Right lung (tissue), 5 donors: ENCODE measurements around the gene VLDLR. TPM values are rescaled to one million over a fixed set of nuclear protein-coding genes. Genes with fewer than 3 reads are reported as not detected.

Source experiments
- DNase-seq, 2 donors: peaks; one replicate each; pipeline ENCODE4 v3.0.0-alpha.2; 2013
- polyA plus RNA-seq, 5 donors: library from polyadenylated mRNA; unstranded; fragments of 120-200 nt; gene quantifications; one replicate each; pipeline versions ENCODE4 v1.2.1 to v1.2.3, GENCODE V29; 2013; ENCODE audit warnings: inconsistent platforms in 1 of 5, low replicate concordance in 1 of 5; ENCODE audit not compliant: insufficient read length in 5 of 5, insufficient read depth in 1 of 5

Gene VLDLR
- polyA plus RNA-seq, 5 donors = 19.8 to 33.3 (median 29.3) TPM

DNA sequence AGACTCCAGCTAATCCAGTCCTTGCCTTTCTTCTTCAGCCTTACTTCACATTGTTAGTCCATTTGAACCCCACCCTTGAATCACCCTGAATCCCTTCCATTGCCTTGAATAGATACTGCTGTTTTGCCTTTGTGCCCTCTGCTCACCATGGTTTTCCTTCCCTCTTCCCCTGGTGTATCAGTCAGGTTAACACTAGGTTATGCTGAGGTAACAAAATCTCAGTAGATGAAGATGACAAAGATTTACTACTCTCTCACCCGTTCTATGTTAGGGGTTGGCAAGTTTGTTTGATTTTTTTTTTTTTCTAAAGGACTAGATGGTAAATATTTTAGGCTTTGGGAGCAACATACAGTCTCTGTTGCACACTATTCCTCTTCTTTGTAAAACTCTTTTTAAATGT, 3.3 kb upstream of the VLDLR start:
- DNase-seq = no peak

DNA sequence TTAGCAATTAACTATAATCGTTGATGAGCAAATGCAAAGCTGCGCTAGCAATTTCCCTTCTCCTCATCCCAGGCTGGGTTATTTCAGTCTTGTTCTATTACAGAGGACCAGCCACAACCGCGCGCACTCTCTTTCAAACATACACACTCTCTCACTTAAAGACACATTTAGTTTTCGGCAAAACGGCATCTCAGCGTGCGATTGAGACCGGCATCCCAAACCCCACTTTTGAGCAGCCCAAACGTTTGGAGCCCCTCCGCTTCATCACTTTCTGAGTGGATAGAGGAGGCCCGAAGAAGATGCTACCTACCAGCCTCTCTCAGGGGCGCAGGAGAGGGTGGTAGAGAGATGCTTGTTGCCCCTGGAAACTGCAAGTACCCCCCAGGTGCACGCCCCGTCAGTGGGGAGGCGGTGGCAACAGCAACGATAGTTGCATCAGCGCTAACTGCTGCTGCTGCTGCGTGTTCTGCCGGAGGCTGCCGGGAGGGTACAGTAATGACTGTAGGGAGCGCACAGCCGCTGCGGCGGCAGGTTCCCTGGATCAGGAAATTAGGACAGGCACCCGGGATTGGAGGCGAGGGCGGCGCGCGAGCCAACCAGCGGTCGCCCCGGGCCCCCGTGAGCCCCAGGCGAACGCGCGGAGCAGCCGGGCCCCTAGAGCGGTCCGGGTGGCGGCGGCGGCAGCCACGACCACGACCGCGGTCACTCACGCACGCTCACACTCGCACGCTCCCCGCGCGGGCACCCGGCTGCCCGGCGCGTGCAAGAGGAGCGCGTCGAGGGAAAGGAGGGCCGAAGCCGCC, 467 bp upstream of the VLDLR start:
- DNase-seq = peak; percentile 70 to 75

DNA sequence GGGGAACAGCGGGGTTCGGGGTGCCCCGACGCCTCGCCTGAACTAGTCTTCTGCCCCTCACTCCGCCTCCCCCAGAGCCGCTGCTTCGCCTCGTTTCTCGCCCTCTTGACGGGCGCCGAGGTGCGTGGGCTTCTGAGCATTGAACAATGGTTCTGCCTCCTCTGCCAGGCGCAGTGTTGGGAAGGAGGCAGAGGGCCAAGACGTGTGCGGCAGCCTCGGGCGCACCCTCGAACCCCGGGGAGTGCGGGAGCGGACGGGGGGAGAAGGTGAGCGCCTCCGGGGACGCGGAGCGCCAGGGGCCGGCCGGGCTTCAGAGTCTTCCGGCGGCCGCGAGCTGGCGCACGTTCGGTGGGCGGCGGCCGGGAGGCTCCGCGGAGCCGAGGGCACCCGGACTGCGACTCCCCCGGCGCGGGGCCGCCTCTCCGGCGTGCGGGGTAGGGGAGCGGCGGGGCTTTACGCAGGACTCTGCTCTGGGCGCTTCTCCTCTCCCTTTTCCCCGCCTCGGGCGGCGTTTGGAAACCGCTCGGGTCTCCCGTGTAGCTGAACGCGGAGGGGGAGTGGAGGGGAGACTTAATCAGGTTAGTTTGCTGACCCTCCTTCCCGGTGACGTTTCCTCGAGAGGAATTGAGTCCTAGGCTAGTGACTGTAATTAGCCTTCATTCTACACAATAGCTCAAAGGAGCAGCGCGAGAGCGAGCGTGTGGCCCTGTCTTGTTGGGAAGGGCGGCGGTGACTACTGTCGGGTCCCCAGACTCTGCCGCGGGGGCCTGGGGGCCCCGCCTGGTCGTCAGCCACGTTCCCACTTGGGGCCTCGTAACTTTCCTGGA, 1.1 kb downstream of the VLDLR start:
- DNase-seq = peak; percentile 42 to 59

DNA sequence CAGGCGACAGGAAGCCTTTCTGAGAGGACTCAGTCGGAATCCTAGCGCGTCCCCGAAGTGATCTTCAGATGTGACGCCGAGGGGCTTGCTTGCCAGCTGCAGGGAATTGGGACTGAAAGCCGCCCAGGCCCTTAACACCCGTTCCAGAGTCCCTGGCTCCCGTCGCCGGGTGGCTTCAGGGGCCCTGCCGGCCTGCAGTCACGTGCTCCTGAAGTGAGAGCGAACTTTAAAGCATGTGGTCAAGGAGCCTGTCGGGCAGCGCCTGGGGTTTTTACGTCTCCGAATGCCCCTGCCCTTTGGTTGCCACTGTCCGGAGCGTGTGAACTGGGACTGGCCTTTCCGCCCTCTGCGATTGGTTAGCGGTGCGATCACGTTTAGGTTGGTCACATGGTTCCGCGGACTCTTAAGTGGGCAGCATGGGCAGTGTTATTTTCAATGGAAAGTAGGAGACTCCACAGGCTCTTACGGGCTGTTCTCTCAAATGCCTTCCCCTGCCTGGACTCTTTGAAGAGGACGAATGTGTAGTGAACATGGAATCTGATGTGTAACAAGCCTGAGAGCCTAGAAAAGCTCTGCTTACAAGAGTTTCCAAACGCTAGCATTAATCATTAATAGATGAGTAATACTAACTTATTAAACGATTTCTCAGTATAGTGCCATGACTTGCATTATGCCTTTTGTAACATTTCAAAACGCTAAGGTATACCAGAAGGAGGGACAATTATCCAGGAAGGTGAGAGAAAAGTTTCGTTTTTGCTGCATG, 1.9 kb downstream of the VLDLR start:
- DNase-seq = peak; percentile 66 to 74

GRCh38 chr9:2624051-2624682, 2.6 kb downstream of the VLDLR start:
- no peak for DNase-seq

- DNase-seq = no peak
Observed at GRCh38 chr9:2625427-2625826, 3.8 kb downstream of the VLDLR start.

DNA sequence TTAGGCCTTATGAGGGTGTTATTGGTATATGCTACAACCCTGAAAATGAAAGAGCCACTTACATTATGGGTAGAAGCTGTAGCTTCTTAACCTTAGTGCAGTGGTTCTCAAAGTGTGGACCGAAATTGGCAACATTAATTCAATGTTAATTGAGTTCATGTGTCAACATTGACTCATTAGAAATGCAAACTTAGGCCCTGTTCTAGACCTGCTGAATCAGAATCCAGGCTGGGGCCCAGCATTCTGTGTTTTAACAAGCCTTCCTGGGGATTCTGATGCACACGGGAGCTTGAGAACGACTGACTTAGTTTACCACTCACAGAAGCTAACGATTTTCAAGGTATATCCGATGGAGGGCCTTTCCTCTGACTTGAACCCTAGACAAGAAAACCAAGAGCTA, 7.3 kb downstream of the VLDLR start:
- no peak for DNase-seq

GRCh38 chr9:2630158-2630557, 8.6 kb downstream of the VLDLR start:
- no peak for DNase-seq

- no peak for DNase-seq
Observed at GRCh38 chr9:2631263-2631662, 9.7 kb downstream of the VLDLR start.

DNA sequence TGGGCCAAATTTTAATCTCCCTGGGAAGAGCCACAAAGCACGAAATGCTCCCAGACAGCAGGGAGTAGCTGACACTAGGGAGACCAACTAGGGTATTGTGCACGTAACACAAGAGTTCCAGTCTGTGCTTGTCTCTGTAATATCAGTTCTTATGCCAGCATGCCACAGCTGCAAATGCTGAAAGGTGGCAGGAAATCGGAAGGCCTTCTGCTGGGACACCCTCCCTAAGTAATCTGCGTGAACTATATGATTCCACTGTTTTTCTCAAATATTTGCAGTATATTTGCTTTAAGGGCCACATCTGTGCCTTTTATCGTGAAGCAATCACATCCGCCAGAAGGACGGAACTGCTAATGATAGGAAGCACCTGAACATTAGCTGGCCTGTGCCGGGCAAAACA, 12.6 kb downstream of the VLDLR start:
- peak; percentile 38 to 42 for DNase-seq

GRCh38 chr9:2634818-2635217, 13.2 kb downstream of the VLDLR start:
- DNase-seq = no peak

DNA sequence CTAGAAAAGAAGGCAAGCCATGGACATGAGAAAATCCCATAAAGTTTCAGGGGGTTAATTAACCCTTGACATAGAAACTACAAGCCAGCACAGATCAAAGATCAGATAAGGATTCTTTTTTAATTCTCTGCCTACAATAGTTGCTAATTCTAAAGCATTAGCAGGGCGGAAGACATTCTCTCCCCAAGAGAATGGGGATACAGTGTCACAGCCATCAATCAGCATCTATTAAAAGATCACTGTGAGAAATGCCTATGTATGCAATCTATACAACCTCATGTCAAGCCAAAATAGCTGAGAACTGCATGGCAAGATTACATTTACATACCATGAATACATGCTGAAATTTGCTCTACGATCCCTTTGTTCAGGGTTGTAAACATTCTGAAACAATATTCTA, 14.3 kb downstream of the VLDLR start:
- DNase-seq = no peak

DNA sequence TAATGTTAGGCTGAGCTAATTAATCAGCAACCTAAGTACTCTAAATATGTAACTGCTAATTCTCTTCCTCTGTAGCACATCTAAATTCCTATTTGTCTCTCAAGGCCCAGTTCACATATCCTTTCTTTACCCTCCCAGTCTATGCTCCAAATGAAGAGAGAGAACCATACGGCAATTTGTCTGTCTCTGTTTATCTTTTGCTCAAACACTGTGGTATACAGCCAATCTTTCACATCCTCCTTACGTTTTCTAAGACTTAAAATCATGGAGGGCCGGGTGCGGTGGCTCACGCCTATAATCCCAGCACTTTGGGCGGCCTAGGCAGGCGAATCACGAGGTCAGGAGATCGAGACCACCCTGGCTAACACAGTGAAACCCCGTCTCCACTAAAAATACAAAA, 15.8 kb downstream of the VLDLR start:
- no peak for DNase-seq

- no peak for DNase-seq
Observed at GRCh38 chr9:2638871-2639673, 17.5 kb downstream of the VLDLR start.

- no peak for DNase-seq
Observed at GRCh38 chr9:2639786-2640185, 18.2 kb downstream of the VLDLR start.

GRCh38 chr9:2640570-2640969, 19.0 kb downstream of the VLDLR start:
- no peak for DNase-seq

GRCh38 chr9:2641033-2641432, 19.4 kb downstream of the VLDLR start:
- no peak for DNase-seq

DNA sequence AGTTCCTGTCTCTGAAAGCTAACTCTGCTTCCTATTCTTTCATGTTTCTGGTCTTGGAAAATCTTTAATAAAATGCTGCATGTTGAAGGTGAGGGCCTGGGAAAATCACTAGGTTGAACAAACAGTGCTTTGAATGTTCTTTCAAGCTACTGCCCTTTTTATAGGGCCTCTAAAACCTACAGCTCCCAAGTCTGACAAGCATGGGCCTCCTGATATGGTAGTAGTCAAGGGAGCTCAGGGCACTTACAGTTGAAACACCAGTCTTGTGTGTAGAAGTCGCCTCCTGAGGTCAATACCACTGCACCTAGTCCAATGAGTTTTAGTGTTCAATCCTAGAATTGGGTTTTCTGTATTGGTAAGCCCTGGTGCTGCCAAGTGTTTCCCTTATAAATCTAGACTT, 20.5 kb downstream of the VLDLR start:
- no peak for DNase-seq

- no peak for DNase-seq
Observed at GRCh38 chr9:2645569-2645968, 24.0 kb downstream of the VLDLR start.

DNA sequence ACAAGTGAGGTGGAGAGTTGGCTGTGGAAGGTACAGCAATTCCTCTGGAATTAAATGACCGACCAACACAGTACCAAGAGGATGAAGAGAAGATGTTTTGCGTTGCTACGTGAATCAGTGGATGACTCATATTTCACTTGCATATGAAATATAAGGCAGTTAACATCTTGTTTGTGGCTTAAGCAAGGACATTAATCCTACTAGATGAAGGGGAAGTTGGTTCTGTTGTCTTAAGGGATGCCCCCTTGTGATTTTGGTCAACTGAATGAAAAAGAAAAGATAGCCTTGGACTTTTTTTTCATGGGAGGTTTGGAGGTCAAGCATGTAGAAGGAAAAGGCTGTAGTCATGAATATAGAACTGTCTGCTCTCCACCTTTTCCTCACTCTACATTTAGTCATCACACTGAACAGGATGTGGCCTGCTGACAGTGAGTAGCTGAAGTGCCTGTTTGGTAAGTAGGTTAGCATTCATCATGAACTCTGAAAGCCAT, 33.9 kb downstream of the VLDLR start:
- DNase-seq = no peak

GRCh38 chr9:2657427-2657826, 35.8 kb downstream of the VLDLR start:
- no peak for DNase-seq
